Iris pigment epithelial cell (primary cell): Measurements from ENCODE around the gene AGFG2.
A peak's percentile ranks its signal among the peaks of the same experiment; 100 is the strongest.
"Not testable (repeated sequence)": the region's sequence is repeated elsewhere in the genome, so short reads cannot be mapped to it uniquely, and the experiment has no call there.

Experiments
- DNase-seq: peaks from one replicate; pipeline ENCODE4 v3.0.0-alpha.2; 2011; ENCODE audit warnings: low read depth

Gene AGFG2

GRCh38 chr7:100521076-100521475 lies 17.9 kb upstream of the AGFG2 start:
- DNase-seq: no peak

- DNase-seq: peak; percentile 15
Measured at GRCh38 chr7:100521909-100522593, 17.0 kb upstream of the AGFG2 start.

DNA sequence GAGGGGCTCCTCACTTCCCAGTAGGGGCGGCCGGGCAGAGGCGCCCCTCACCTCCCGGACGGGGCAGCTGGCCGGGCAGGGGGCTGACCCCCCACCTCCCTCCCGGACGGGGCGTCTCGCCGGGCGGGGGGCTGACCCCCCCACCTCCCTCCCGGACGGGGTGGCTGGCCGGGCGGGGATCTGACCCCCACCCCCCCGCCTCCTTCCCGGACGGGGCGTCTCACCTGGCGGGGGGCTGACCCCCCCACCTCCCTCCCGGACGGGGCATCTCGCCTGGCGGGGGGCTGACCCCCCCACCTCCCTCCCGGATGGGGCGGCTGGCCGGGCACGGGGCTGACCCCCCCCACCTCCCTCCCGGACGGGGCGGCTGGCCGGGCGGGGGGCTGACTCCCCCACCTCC lies 15.8 kb upstream of the AGFG2 start:
- not testable (repeated sequence) for DNase-seq

DNA sequence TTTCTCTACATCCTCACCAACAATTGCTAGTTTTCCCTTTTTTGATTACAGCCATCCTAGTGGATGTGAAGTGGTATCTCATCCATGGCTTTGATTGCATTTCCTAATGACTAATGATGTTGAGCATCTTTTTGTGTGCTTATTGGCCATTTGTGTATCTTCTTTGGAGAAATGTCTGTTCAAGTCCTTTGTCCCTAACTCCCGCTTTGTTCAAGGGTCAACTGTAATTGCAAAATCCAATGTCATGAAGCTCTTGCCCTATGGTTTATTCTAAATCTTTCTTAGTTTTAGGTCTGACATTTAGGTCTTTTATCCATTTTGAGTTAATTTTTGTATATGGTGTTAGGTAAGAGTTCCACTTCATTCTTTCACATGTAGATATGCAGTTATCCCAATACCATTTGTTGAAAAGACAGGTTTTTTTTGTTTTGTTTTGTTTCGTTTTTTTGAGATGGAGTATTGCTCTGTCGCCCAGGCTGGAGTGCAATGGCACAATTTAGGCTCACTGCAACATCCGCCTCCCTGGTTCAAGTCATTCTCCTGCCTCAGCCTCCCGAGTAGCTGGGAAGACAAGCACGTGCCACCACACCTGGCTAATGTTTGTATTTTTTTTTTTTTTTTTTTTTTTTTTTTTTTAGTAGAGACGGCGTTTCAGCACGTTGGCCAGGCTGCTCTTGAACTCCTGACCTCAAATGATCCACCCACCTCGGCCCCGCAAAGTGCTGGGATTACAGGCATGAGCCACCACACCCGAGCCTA lies 10.7 kb upstream of the AGFG2 start:
- not testable (repeated sequence) for DNase-seq

- no peak for DNase-seq
Measured at GRCh38 chr7:100532165-100533022, 6.6 kb upstream of the AGFG2 start.

- not testable (repeated sequence) for DNase-seq
Measured at GRCh38 chr7:100535982-100536381, 3.0 kb upstream of the AGFG2 start.

GRCh38 chr7:100536695-100537094 lies 2.3 kb upstream of the AGFG2 start:
- not testable (repeated sequence) for DNase-seq

GRCh38 chr7:100538348-100538653 lies 702 bp upstream of the AGFG2 start:
- no peak for DNase-seq

GRCh38 chr7:100539436-100540006 lies 518 bp downstream of the AGFG2 start:
- DNase-seq: no peak

- DNase-seq: no peak
Measured at GRCh38 chr7:100540073-100540723, 1.2 kb downstream of the AGFG2 start.

DNA sequence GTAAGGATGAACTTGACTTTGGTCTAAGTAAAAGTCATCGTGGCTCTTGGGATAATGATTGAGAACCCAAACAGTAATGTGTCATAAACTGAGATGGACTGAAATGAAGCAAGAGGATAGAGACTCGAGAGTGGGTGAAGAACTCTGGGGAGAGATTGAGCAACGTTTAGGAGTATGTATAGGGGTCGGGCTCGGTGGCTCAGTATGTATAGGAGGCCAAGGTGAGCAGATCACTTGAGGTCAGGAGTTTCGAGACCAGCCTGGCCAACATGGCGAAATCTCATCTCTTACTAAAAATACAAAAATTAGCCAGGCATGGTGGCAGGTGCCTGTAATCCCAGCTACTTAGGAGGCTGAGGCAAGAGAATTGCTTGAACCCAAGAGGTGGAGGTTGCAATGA lies 2.3 kb downstream of the AGFG2 start:
- not testable (repeated sequence) for DNase-seq

- no peak for DNase-seq
Measured at GRCh38 chr7:100543586-100543985, 4.6 kb downstream of the AGFG2 start.

DNA sequence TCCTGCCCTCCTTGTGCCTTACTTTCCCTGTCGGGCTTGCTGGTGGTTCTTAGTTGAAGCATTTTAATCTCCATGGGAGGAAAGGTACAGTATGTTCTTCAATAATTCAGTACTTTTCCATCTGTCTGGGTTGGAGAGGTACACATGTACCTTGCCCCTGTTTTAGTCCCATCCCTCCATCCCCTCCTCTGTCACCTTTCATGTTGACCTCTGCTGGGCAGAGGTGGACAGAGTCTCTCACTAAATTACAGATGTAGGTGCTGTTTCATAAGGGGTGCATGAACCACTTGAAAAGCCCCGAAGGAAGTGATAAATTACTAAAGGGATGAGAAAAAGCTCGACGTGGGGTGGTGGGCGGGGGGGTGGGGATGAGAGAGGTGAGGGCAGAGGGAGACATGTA lies 5.4 kb downstream of the AGFG2 start:
- DNase-seq: no peak

DNA sequence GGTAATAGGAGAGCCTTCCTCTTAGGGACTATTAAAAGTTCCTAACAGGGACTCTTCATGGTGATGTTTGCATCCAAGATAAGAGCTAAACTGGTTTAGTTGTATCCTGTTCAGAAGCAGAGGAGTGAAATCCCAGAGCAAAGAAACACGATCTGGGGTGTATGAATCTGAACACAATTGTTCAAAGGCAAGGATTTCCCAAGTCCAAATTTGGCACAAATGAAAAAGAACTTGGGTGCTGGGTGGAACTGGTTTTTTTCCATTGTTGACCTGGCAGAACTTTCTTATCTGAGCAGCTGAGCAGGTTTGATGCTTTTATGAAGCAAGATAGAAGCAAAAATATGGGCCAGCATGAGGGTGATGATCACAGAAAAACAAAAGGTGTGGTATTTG lies 6.0 kb downstream of the AGFG2 start:
- peak; percentile 48 for DNase-seq

DNA sequence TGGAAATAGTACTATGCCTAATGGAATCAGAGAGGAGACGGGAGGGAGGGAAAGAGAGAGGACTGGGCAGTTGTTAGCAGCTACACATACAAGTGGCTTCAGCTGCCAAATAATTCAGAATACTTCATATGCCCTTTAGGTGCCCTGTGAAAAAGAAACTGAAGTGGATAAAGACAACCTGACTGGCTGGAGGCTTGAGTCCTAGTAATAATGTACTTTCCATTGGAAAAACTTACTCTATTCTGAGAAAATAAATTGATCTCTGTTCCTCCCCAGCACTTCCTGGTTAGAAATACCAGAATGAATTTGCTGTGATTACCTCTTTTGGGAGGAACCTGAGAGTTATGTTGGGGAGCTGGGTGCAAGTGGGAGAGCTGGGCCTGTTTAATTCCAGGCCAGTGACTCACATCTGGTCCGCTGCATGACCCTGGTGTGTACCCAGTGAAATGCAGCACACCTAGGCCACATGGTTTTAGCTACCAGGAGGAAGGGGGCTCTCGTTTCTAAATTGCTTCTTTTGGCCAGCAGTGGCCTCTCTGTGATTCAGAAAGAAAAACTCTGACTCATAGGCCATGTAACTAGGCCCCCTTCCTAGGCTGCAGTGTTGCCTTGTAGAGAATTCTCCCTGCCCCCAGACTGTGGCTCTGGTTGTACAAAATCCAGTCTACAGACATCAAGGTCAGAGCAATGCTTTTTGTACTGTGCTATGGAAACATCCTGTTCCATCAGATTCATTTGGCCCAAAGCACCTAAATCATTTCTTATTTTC lies 6.5 kb downstream of the AGFG2 start:
- peak; percentile 95 for DNase-seq

DNA sequence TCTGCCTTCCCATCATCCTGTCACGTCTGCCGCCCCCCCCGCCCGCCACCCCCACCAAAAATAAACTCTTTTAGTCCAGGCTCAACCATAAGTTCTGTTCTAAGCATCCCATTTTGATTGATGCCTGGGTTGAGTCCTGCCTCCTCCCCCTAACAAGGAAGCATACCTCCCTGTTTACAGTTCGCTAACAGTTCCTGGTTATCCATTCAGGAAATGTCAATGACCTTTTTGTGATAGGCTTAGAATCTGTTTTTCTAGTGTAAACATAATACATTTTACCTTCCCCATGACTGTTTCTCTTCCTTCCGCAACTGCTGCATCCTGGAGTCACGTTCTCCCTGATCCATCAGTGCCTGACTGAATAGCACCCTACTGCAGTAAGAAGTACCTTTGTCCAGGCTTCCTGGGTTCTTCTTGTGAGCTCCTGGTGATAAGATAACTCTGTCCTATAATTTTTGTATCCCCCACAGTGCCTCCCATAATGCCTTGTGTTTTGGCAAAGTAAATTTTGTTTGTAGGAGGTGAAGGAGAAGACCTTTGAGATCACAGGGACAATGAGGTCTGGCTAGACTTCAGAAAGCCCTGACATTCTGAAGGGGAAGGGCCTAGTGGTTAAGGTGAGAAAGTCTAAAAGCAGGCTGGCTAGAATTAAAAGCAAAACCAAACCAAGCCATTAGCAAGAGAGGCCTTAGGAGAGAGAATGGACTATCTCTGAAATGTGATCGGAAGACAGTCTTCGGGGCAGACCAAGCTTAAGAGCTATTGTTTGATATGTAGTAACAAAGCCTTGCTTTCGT lies 7.3 kb downstream of the AGFG2 start:
- DNase-seq: peak; percentile 44

DNA sequence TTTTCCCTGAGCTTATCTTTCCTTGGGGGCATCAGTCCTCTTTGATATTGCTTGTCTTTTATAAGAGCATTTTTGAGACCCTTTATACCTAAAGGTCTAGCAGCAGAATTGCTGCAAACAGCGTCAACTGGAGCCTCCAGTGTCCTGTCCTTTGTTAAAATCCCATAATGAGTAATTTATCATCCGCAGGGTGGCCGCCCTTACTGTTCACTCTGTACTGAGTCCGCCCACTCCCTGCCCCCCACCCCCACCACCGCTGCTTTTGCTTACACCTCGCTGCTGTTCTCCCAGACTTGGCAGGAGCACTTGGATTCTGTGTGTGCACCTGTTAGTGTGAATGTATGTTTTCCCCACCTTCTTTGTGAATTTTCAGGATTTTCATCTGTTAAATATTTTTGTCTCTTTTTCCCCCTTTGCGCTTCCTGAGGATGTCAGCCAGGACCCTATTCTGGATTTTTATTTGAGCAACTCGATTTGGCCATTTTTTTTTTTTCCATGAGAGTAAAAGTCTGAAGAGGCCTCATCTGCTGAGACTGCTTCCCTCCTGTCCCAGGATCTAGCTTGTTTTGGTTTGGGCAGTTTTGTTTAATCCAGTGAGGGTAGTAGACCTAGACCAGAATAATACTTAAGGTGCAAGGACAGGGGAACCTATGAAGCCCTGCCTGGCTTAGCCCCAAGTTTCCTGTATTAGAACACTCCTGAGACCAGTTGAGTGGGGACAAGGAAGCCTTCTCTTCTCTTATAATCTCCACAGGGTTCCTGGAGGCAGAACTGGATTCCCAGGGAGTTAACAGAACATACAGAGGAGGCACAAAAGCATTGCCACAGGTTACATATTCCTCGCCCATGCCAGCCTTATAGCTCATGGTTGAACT lies 8.2 kb downstream of the AGFG2 start:
- no peak for DNase-seq

DNA sequence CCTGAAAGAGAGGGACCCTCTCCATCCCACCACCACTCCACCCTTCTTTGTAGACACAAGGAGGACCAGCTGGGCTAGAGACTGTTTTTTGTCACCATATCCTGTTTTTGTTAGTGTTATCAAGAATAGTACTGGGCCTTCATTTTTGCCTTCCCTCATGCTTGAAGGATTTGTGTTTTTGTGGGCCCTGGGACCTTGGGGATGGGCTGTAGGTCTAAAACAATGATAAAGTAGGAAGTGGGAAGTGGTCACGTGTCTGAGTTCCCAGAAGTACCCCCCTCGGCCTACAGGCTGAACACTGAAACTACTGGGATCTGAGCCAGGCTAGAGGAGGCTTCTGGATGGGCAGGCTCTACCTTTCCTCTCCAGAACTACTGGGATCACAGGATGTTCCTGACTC lies 8.9 kb downstream of the AGFG2 start:
- DNase-seq: peak; percentile 35

DNA sequence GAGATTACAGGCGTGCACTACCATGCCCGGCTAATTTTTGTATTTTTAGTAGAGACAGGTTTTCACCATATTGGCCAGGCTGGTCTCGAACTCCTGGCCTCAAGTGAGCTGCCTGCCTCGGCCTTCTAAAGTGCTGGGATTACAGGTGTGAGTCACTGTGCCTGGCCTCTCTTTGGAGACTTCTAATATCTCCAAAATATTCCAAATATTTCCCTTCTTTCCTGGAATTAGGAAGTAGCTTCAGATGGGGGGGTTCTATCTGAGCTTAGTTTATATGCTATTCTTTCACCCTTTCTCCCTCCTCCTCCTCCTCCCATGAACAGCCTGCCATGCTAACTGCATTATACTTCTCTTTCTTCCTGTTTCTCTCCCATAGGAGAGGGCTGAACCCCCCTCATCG lies 9.4 kb downstream of the AGFG2 start:
- not testable (repeated sequence) for DNase-seq
